GM13977 (cell line): ENCODE measurements around the gene DNAJC5.
A peak's percentile ranks its signal among the peaks of the same experiment; 100 is the strongest.

Experiments used
- DNase-seq: peaks from one replicate; pipeline ENCODE4 v3.0.0; 2012; ENCODE audit warnings: low spot score
- in situ Hi-C: fragments of 300-500 bp; cut with MboI; formaldehyde crosslinking; loops from one replicate; pipeline ENCODE4 v1.12.0; 2022; ENCODE audit warnings: low sequenced_read_pairs, low pct_unique_long_range_greater_than_20kb, mixed read lengths, inconsistent platforms; ENCODE audit not compliant: unreplicated experiment
- TF ChIP-seq, protein P1 (sequence below): IDR thresholded peaks from 2 replicates; pipeline ENCODE4 v1.5.1; 2012; ENCODE audit warnings: mild to moderate bottlenecking, control low read depth; ENCODE audit not compliant: insufficient read depth; ENCODE audit errors: extremely low read depth, missing control alignments

The DNAJC5 gene

DNA sequence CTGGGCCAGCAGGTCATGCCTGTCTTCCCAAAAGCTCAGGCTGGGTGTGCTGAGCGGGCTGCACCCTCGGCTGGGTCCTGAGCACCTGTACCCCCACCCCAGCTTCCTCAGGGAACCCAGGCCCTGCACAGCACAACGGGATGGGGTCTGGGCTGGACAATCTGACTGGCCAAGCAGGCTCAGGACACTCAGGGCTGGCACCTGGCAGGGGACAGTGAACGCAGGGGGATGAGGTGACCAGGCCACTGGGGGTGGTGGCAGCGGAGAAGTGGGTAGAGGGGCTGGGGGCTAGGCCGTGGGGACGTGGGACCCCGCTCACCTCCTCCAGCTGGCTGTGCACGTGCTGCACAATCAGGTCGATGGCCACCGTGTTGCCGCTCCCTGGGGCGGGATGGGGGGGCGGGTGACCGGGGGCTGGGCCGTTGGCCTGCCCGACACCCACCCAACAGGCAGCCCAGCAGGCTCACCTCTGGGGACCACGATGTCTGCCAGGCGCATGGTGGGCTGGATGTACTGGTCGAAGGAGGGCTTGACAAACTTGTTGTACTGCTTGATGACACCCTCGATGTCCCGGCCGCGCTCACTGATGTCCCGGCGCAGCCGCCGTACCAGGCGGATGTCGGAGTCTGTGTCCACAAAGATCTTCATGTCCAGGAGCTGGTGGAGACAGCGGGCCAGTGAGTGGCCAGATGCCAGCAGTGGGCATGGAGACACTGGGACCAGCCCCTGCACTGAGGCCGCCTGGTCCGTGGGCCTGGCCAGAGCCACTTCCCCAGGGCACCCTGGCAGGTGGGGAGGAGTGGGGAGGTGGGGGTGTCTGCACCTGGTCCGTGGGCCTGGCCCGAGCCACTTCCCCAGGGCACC, 49.4 kb downstream of the DNAJC5 start:
- in situ Hi-C loops = no loop called here
- DNase-seq = no peak
- TF ChIP-seq, protein P1, sequence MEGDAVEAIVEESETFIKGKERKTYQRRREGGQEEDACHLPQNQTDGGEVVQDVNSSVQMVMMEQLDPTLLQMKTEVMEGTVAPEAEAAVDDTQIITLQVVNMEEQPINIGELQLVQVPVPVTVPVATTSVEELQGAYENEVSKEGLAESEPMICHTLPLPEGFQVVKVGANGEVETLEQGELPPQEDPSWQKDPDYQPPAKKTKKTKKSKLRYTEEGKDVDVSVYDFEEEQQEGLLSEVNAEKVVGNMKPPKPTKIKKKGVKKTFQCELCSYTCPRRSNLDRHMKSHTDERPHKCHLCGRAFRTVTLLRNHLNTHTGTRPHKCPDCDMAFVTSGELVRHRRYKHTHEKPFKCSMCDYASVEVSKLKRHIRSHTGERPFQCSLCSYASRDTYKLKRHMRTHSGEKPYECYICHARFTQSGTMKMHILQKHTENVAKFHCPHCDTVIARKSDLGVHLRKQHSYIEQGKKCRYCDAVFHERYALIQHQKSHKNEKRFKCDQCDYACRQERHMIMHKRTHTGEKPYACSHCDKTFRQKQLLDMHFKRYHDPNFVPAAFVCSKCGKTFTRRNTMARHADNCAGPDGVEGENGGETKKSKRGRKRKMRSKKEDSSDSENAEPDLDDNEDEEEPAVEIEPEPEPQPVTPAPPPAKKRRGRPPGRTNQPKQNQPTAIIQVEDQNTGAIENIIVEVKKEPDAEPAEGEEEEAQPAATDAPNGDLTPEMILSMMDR = no peak

DNA sequence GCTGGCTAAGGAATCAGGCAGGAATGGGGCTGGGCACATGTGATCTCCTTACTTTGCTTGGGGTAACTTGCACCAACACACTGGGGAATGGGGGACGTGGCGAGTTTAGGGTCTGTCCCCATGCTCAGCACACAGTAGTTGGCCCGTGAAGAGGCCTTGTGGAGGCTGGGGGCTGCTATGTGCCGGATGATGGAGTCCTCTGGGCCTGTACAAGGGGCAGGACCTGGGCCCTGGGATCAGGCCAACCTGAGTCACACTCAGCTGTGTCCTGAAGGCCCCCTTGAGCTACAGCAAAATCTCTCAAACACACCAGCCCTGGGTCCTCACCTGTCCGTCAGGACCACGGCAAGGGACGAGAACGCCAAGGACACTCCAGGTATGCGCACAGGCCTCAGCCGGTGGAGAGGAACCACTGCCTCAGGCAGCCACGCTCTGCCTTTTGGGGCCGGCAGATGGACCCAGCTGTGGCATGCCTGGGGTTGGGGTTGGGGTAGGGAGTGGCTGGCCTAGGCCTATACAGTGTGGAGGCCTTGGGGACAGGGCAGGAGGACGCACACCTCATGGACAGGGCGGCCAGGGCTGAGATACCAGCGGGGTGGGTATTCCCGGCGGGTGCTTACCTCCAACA, 50.2 kb downstream of the DNAJC5 start:
- TF ChIP-seq, protein P1 = no peak
- in situ Hi-C loops = no loop called here
- DNase-seq = no peak

GRCh38 chr20:63945921-63946920, 51.3 kb downstream of the DNAJC5 start:
- in situ Hi-C loops = no loop called here
- TF ChIP-seq, protein P1 = no peak
- DNase-seq = no peak

DNA sequence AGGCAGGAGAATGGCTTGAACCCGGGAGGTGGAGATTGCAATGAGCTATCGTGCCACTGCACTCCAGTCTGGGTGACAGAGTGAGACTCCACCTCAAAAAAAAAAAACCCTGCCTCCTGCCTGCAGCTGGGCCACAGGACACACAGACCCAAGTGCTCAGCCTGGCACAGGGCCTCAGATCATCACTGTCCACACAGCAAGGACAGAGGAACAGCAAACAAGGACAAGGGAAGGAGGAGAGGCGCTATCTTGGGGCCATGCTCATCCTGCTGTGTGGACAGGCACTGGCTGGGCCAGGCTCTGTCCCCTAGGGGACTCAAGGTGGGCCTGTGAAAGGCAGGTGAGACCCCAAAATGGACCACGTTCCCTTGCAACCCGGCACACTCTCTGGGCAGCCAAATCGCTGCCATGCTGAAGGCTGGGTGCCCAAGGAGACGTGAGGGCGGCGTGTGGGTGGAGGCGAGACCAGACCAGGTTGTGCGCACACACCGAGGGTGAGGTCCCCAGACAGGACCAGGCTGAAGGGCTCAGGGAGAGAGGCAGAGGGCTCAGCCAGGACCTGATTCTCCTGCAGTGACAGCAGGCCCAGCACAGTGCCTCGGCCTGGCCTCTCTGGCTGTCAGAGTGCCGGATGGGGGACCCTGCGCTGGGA, 52.2 kb downstream of the DNAJC5 start:
- no peak for DNase-seq
- in situ Hi-C loops = no loop called here
- TF ChIP-seq, protein P1 = no peak

GRCh38 chr20:63947638-63948456, 52.9 kb downstream of the DNAJC5 start:
- in situ Hi-C loops = no loop called here
- no peak for DNase-seq
- TF ChIP-seq, protein P1 = peak; percentile 8
